Prostate gland (tissue), 2 donors: ENCODE data around the gene ALG12. TPM values are rescaled to one million over a fixed set of nuclear protein-coding genes. Genes with fewer than 3 reads are reported as not detected.

Source experiments
- DNase-seq: peaks from one replicate; pipeline ENCODE4 v3.0.0-alpha.2; 2019; ENCODE audit warnings: low spot score
- H3K27ac ChIP-seq, 2 donors: fragments of 200-600 bp; sonication (generic); 2 replicates each; pipeline ENCODE4 v1.5.1; 2017 to 2019
- H3K27me3 ChIP-seq: fragments of 200-600 bp; sonication (generic); replicated peaks from 2 replicates; pipeline ENCODE4 v1.5.1; 2019; ENCODE audit not compliant: insufficient read depth
- H3K36me3 ChIP-seq, 2 donors: fragments of 200-600 bp; sonication (generic); 1 replicate in 1 of 2; 2 replicates in 1 of 2; pipeline versions ENCODE4 v1.5.1 to v1.8.1; 2017 to 2019
- H3K4me1 ChIP-seq: fragments of 200-600 bp; sonication (generic); replicated peaks from 2 replicates; pipeline ENCODE4 v1.5.1; 2019
- H3K4me3 ChIP-seq, 2 donors: fragments of 200-600 bp; sonication (generic); 2 replicates each; pipeline ENCODE4 v1.5.1; 2017 to 2019
- H3K9me3 ChIP-seq: fragments of 200-600 bp; sonication (generic); 2 replicates; pipeline ENCODE4 v1.5.1; 2017
- POLR2A ChIP-seq: fragments of 450-650 bp; IDR thresholded peaks from one replicate; pipeline ENCODE4 v1.6.1; 2016; ENCODE audit warnings: antibody characterized with exemption, mild to moderate bottlenecking
- POLR2AphosphoS5 ChIP-seq: sonication (generic); formaldehyde crosslinking; IDR thresholded peaks from one replicate; pipeline ENCODE4 v1.6.1; 2017; ENCODE audit warnings: antibody characterized with exemption
- WGBS: methylation state at CpG from one replicate; pipeline ENCODE4 v1.1.5; 2018; 5-methylcytosine and 5-hydroxymethylcytosine counted together
- intact Hi-C: fragments of 100-400 bp; cut with DNase I; formaldehyde crosslinking; loops from one replicate; pipeline ENCODE4 v1.14.2; 2022
- total RNA-seq, 2 donors: library from RNA; depleted of rRNA; stranded (reverse); fragments of >200 nt; gene quantifications; one replicate each; pipeline ENCODE4 v1.1.0, GENCODE V29; 2016
- TF ChIP-seq, protein P1 (sequence below), 4 experiments: fragments of 200-600 bp in 2 of 4; fragments of 450-650 bp in 2 of 4; sonication (generic) in 2 of 4; IDR thresholded peaks; 1 replicate in 3 of 4; 2 replicates in 1 of 4; pipeline ENCODE4 v1.5.1; 2016 to 2019; ENCODE audit warnings: antibody characterized with exemption in 4 of 4, mild to moderate bottlenecking in 2 of 4, moderate library complexity in 2 of 4

Gene ALG12
- total RNA-seq, 2 donors from 2014 or later: 26.1 to 33.6 TPM

DNA sequence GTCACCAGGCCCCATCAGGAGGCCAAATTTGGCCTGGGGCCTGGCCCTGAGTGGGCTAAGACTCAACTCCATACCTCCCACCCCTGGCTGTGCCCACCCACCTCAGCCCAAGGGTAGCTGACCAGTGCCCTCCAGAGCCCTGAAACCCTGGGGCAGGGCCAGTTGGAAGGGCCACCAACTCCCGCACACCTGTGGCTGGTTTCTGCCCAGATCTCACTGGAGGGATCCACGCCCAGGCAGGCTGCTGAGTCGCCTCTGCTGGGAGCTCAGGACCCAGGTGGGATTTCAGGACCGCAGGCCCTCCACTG, 33.4 kb upstream of the ALG12 start:
- no peaks in the 10 kb centered on the region for H3K9me3 ChIP-seq
- intact Hi-C loops: no loop called here
- 66% methylated on average over 4 of the region's 4 CpGs for WGBS
- no peaks in the 10 kb centered on the region for H3K36me3 ChIP-seq
- no peaks in the 10 kb centered on the region for H3K27me3 ChIP-seq
- TF ChIP-seq POLR2AphosphoS5 (no peak), POLR2A (no peak)
- TF ChIP-seq, protein P1, sequence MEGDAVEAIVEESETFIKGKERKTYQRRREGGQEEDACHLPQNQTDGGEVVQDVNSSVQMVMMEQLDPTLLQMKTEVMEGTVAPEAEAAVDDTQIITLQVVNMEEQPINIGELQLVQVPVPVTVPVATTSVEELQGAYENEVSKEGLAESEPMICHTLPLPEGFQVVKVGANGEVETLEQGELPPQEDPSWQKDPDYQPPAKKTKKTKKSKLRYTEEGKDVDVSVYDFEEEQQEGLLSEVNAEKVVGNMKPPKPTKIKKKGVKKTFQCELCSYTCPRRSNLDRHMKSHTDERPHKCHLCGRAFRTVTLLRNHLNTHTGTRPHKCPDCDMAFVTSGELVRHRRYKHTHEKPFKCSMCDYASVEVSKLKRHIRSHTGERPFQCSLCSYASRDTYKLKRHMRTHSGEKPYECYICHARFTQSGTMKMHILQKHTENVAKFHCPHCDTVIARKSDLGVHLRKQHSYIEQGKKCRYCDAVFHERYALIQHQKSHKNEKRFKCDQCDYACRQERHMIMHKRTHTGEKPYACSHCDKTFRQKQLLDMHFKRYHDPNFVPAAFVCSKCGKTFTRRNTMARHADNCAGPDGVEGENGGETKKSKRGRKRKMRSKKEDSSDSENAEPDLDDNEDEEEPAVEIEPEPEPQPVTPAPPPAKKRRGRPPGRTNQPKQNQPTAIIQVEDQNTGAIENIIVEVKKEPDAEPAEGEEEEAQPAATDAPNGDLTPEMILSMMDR (IDR thresholded peaks at IDR 0.05): no peak
- peak overlapping the region; percentile 95 to 96 for H3K27ac ChIP-seq
- no peak overlapping the region for H3K4me3 ChIP-seq
- no peak for DNase-seq
- H3K4me1 ChIP-seq: peaks cover 70% of the 10 kb centered on the region

DNA sequence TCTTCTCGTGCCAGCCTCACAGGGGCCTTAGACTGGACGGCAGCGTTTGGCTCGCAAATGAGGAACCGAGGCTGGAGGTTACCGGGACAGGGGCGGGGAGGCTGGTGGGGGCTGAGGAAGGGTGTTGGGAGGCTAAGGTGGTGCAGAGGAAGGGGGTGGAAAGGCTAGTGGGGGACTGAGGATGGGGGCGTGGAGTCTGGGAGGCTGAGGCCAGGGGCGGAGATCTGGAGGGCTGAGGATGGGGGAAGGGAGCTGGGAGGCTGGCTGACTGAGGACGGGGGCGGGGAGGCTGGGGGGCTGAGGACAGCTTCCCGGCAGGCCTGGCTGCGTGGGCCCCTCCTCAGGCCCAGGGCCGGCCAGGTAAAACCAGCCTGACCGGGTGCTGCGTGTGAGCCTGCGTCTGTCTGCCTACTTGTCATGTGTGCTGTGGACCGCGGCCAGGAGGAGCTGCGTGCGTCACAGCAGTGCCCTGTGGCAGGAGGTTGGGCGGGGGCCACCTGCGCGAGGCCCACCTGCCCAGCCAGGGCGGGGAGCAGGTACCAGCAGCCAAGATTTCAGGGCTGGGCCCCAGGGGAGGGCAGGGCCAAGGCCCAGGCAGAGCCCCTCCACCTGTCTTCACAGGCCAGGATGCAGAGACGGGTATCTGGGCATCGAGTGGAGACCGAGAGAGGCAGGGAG, 32.9 kb upstream of the ALG12 start:
- TF ChIP-seq POLR2AphosphoS5 (peak; percentile 98), POLR2A (peak; percentile 34)
- TF ChIP-seq, protein P1 (IDR thresholded peaks at IDR 0.05): no peak
- Histone ChIP-seq H3K27ac (peak overlapping the region; percentile 95 to 96), H3K27me3 (no peaks in the 10 kb centered on the region), H3K9me3 (no peaks in the 10 kb centered on the region), H3K4me3 (no peak overlapping the region), H3K4me1 (peaks cover 70% of the 10 kb centered on the region), H3K36me3 (no peaks in the 10 kb centered on the region)
- intact Hi-C loops: no loop called here
- peak; percentile 99 for DNase-seq
- 56% methylated on average over 28 of the region's 28 CpGs for WGBS

DNA sequence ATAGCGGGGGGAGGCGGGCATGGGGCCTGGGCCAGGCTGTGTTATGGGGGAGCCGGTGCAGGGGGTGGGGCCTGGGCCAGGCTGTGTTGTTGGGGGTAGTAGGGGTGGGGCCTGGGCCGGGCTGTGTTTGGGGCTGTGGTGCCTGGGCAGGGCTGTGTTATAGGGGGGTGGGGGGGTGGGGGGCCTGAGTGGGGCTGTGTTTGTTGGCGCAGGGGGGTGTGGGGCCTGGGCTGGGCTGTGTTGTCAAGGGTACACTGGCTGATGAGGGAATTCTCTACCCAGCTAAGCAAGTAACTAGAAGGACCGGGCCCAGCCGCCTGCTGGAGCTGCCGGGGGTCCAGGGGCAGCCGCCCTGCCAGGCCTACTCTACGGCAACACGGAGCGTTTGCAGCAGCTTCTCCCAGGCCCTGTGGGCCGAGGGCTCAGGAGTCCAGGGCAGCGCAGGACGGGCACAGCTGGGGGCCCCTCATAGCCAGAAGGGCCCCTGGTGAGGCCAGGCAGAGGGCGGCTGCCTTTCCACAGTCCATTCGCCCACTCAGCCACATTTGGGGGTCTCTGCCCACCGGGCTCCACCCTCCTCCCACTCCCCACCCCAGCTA, 32.3 kb upstream of the ALG12 start:
- Histone ChIP-seq H3K36me3 (no peaks in the 10 kb centered on the region), H3K27ac (peak overlapping the region; percentile 95 to 96), H3K9me3 (no peaks in the 10 kb centered on the region), H3K4me3 (no peak overlapping the region), H3K4me1 (peaks cover 67% of the 10 kb centered on the region), H3K27me3 (no peaks in the 10 kb centered on the region)
- DNase-seq: no peak
- peak; percentile 17 for TF ChIP-seq POLR2A
- no peak for TF ChIP-seq POLR2AphosphoS5
- intact Hi-C loops: no loop called here
- 62% methylated on average over 8 of the region's 18 CpGs for WGBS

- Histone ChIP-seq H3K4me3 (no peak overlapping the region), H3K27ac (peak overlapping the region; percentile 95 to 96), H3K9me3 (no peaks in the 10 kb centered on the region), H3K4me1 (peaks cover 61% of the 10 kb centered on the region), H3K36me3 (no peaks in the 10 kb centered on the region), H3K27me3 (no peaks in the 10 kb centered on the region)
- TF ChIP-seq POLR2AphosphoS5 (no peak), POLR2A (no peak)
- TF ChIP-seq, protein P1 (IDR thresholded peaks at IDR 0.05): no peak
- intact Hi-C loops: no loop called here
- no peak for DNase-seq
- no CpG with 5 or more reads among the region's 11 CpGs for WGBS
Observed at GRCh38 chr22:49949914-49950292, 31.7 kb upstream of the ALG12 start.

GRCh38 chr22:49948958-49949913, 31.0 kb upstream of the ALG12 start:
- DNase-seq: peak; percentile 93
- Histone ChIP-seq H3K36me3 (no peaks in the 10 kb centered on the region), H3K4me3 (peak overlapping the region; percentile 13 to 38), H3K27me3 (no peaks in the 10 kb centered on the region), H3K4me1 (peaks cover 54% of the 10 kb centered on the region), H3K9me3 (no peaks in the 10 kb centered on the region), H3K27ac (peak overlapping the region; percentile 95 to 96)
- peak; percentile 68 for TF ChIP-seq POLR2A
- peak; percentile 82 for TF ChIP-seq POLR2AphosphoS5
- TF ChIP-seq, protein P1 (IDR thresholded peaks at IDR 0.05): peak in 1 of 4 experiments; percentile 49
- 66% methylated on average over 39 of the region's 42 CpGs for WGBS
- intact Hi-C loops: no loop called here
